ENCODE results near the gene ILKAP. TPM values are rescaled to one million over a fixed set of nuclear protein-coding genes. Genes with fewer than 3 reads are reported as not detected.

Gene ILKAP
- total and polyA plus RNA-seq, 2 donors (not counting 1 experiment from before 2014, with no cell fraction given) = 27.9 to 31.3 TPM

DNA sequence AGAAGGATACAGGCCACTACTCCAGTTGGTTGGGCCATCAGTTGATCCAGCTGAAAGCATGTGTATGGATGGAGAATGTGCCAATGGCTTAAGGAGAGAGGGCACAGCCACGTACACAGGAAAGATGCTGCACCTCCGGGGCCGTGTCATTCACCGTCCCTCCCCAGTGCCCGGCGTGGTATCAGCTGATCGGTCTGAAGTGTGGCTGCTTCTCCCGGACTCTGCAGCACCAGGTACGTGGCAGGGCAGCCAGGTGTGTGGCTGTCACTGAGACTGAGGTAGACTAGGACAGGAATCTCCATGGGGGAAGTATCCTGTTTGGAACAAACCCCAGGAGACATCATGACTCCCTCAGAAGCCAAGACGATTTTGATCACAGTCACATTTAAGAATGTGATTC, 48.9 kb downstream of the ILKAP start:
- no peak overlapping the region for H3K9ac ChIP-seq (ENCODE audit: insufficient read depth, low read length)
- no peak overlapping the region for H3K27ac ChIP-seq (ENCODE audit: insufficient read depth, low read length)
- no peaks in the 10 kb centered on the region for H3K36me3 ChIP-seq (ENCODE audit: control insufficient read depth, insufficient read depth, low read length)
- H3K4me2 ChIP-seq (ENCODE audit: extremely low read depth, insufficient read depth, low read length) = no peak overlapping the region
- no peak overlapping the region for H3K4me3 ChIP-seq (replicated peaks in 1 of 4; ENCODE audit: control extremely low read depth in 1 of 4, insufficient read depth in 1 of 4, low read depth in 3 of 4, low read length in 4 of 4)
- H2AFZ ChIP-seq (ENCODE audit: low read length) = no peak overlapping the region
- H3K27me3 ChIP-seq (ENCODE audit: control insufficient read depth, insufficient read depth, low read length) = no peaks in the 10 kb centered on the region
- DNase-seq (ENCODE audit: low read depth in 2 of 2) = no peak
- H3K79me2 ChIP-seq (ENCODE audit: control insufficient read depth, insufficient read depth, low read length) = no peaks in the 10 kb centered on the region
- peaks cover 15% of the 10 kb centered on the region for H3K4me1 ChIP-seq (ENCODE audit: control insufficient read depth, extremely low read depth, insufficient read depth, low read length)
- H3K9me3 ChIP-seq (ENCODE audit: control insufficient read depth, insufficient read depth, low read depth, low read length) = no peaks in the 10 kb centered on the region
- TF ChIP-seq, protein P1, sequence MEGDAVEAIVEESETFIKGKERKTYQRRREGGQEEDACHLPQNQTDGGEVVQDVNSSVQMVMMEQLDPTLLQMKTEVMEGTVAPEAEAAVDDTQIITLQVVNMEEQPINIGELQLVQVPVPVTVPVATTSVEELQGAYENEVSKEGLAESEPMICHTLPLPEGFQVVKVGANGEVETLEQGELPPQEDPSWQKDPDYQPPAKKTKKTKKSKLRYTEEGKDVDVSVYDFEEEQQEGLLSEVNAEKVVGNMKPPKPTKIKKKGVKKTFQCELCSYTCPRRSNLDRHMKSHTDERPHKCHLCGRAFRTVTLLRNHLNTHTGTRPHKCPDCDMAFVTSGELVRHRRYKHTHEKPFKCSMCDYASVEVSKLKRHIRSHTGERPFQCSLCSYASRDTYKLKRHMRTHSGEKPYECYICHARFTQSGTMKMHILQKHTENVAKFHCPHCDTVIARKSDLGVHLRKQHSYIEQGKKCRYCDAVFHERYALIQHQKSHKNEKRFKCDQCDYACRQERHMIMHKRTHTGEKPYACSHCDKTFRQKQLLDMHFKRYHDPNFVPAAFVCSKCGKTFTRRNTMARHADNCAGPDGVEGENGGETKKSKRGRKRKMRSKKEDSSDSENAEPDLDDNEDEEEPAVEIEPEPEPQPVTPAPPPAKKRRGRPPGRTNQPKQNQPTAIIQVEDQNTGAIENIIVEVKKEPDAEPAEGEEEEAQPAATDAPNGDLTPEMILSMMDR (conservative IDR thresholded peaks at IDR 0.05 in 1 of 2, IDR thresholded peaks at IDR 0.05 in 1 of 2; ENCODE audit: low read depth in 1 of 2, low read length in 2 of 2) = no peak
- TF ChIP-seq EZH2 (IDR thresholded peaks at IDR 0.05; ENCODE audit: low read length, missing control alignments) = no peak
- H4K20me1 ChIP-seq (ENCODE audit: control insufficient read depth, extremely low read depth, insufficient read depth, low read length) = no peaks in the 10 kb centered on the region

DNA sequence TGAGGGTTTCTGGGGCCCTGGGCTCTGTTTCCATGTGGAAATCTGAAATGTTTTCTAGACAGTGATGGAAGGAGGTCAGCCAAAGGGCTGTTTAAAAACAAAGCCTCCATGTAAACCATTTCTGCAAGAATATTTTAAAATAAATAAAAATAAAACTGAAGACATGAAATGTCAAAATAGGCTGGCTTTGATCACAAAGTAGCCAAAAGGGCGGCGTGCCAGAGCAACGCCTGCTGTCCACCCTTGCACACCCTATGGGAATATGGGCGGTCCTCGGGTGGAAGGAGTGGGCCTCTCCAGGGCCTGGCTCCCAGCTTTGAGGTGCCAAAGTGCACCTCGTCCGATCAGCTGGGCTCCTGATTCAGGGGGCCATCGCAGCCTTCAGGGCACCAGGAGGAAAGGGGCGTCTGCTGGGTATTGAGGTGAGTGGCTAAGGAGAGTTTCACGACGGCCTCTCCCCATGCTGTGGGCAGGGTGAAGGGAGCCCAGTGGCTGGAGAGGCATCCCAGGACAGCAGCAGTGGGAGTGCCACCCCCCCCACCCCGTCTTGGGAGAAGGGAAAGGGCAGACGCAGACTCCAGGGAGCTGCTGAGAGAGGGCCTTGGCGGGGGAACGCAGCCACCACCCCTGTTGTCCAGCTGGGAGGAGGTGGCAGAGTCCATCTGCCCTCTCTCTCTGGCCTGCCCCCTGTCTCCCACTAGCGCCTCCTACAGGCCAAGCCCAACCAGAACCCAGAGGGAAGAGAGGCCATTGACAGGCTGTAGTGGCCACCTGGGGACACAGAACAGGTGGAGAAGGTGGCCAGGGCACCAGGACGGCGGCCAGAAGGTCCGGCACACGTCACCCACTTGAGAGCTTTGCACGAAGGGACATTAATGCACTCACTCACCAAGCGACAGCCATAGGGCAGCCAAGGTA, 50.5 kb downstream of the ILKAP start:
- no peaks in the 10 kb centered on the region for H3K9me3 ChIP-seq (ENCODE audit: control insufficient read depth, insufficient read depth, low read depth, low read length)
- no peaks in the 10 kb centered on the region for H4K20me1 ChIP-seq (ENCODE audit: control insufficient read depth, extremely low read depth, insufficient read depth, low read length)
- no peak overlapping the region for H3K27ac ChIP-seq (ENCODE audit: insufficient read depth, low read length)
- H3K4me2 ChIP-seq (ENCODE audit: extremely low read depth, insufficient read depth, low read length) = no peak overlapping the region
- H3K4me1 ChIP-seq (ENCODE audit: control insufficient read depth, extremely low read depth, insufficient read depth, low read length) = peaks cover 12% of the 10 kb centered on the region
- H3K9ac ChIP-seq (ENCODE audit: insufficient read depth, low read length) = no peak overlapping the region
- H3K36me3 ChIP-seq (ENCODE audit: control insufficient read depth, insufficient read depth, low read length) = no peaks in the 10 kb centered on the region
- H3K79me2 ChIP-seq (ENCODE audit: control insufficient read depth, insufficient read depth, low read length) = no peaks in the 10 kb centered on the region
- TF ChIP-seq EZH2 (IDR thresholded peaks at IDR 0.05; ENCODE audit: low read length, missing control alignments) = no peak
- TF ChIP-seq, protein P1 (conservative IDR thresholded peaks at IDR 0.05 in 1 of 2, IDR thresholded peaks at IDR 0.05 in 1 of 2; ENCODE audit: low read depth in 1 of 2, low read length in 2 of 2) = peak; percentile 8 to 18
- no peak overlapping the region for H2AFZ ChIP-seq (ENCODE audit: low read length)
- H3K27me3 ChIP-seq (ENCODE audit: control insufficient read depth, insufficient read depth, low read length) = no peaks in the 10 kb centered on the region
- DNase-seq (ENCODE audit: low read depth in 2 of 2) = peak in 1 of 2 donors; percentile 64
- H3K4me3 ChIP-seq (replicated peaks in 1 of 4; ENCODE audit: control extremely low read depth in 1 of 4, insufficient read depth in 1 of 4, low read depth in 3 of 4, low read length in 4 of 4) = no peak overlapping the region

DNA sequence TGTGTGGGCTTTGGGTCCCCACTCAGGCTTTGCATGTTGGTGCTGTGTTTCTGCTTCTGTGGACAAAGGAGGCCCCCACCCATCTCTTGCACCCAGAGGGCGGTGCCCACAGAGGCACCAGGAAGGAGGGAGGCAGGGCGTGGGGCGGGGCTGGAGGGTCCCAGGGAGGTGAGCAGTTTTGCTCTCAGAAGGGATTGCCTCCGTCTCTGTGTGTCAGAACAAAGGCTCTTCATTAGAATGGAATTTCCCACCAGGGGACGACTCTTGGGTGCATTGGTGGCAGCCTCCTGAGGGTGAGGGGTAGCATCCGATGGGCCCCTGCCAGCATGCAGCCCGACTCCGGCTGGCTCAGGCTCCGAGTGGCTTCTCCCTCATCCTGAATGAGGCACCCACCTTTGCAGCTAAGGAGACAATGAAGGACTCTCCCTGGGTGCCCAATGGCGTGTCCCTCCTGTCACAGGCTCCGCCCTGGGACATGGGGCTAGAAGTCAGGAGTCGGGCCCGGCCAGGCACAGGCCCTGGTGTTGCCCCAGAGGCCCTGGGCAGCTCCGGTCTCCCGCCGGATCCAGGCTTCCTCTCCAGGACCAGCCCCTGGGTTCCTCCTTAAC, 51.8 kb downstream of the ILKAP start:
- Histone ChIP-seq H3K9ac (ENCODE audit: insufficient read depth, low read length) (no peak overlapping the region), H3K36me3 (ENCODE audit: control insufficient read depth, insufficient read depth, low read length) (no peaks in the 10 kb centered on the region), H4K20me1 (ENCODE audit: control insufficient read depth, extremely low read depth, insufficient read depth, low read length) (no peaks in the 10 kb centered on the region), H3K4me2 (ENCODE audit: extremely low read depth, insufficient read depth, low read length) (no peak overlapping the region), H3K9me3 (ENCODE audit: control insufficient read depth, insufficient read depth, low read depth, low read length) (no peaks in the 10 kb centered on the region), H2AFZ (ENCODE audit: low read length) (no peak overlapping the region), H3K4me1 (ENCODE audit: control insufficient read depth, extremely low read depth, insufficient read depth, low read length) (peaks cover 12% of the 10 kb centered on the region), H3K27ac (ENCODE audit: insufficient read depth, low read length) (no peak overlapping the region), H3K4me3 (replicated peaks in 1 of 4; ENCODE audit: control extremely low read depth in 1 of 4, insufficient read depth in 1 of 4, low read depth in 3 of 4, low read length in 4 of 4) (no peak overlapping the region), H3K27me3 (ENCODE audit: control insufficient read depth, insufficient read depth, low read length) (no peaks in the 10 kb centered on the region), H3K79me2 (ENCODE audit: control insufficient read depth, insufficient read depth, low read length) (no peaks in the 10 kb centered on the region)
- TF ChIP-seq, protein P1 (conservative IDR thresholded peaks at IDR 0.05 in 1 of 2, IDR thresholded peaks at IDR 0.05 in 1 of 2; ENCODE audit: low read depth in 1 of 2, low read length in 2 of 2) = no peak
- TF ChIP-seq EZH2 (IDR thresholded peaks at IDR 0.05; ENCODE audit: low read length, missing control alignments) = no peak
- no peak for DNase-seq (ENCODE audit: low read depth in 2 of 2)

All from fibroblast of lung (primary cell).